HCT116 (cell line): ENCODE data around the gene PDE8A. TPM values are rescaled to one million over a fixed set of nuclear protein-coding genes. Genes with fewer than 3 reads are reported as not detected.

ENCODE experiments used
- ATAC-seq: fragments of 200-7000 bp; cut with Tn5 transposase; 2 replicates; pipeline ENCODE4 v1.9.1; 2020; ENCODE audit warnings: mild to moderate bottlenecking, moderate library complexity
- BruUV-seq: library from RNA; stranded (reverse); fragments of 400-500 nt; replicated peaks from 2 replicates; lab custom pipeline; 2021; lab: Mats Ljungman, UMichigan
- CTCF ChIA-PET: fragments of 300-600 bp; sonication (Branson Sonifier 250); formaldehyde crosslinking; loops from one replicate; lab custom pipeline; 2021; ENCODE audit warnings: antibody characterized with exemption; lab: Charles Lee
- POLR2A ChIA-PET: fragments of 300-600, 350-600 bp; sonication (Branson Sonifier 250); formaldehyde crosslinking; loops from one replicate; lab custom pipeline; 2021; ENCODE audit warnings: antibody characterized with exemption; lab: Charles Lee
- RAD21 ChIA-PET, 2 experiments: fragments of 300-600 bp; sonication (Branson Sonifier 250); formaldehyde crosslinking; loops; one replicate each; lab custom pipeline; 2023; ENCODE audit warnings: low total read pairs in 2 of 2; ENCODE audit not compliant: uncharacterized antibody in 2 of 2, unreplicated experiment in 2 of 2, low non-redundant PET in 1 of 2; lab: Charles Lee
- DNase-seq: peaks from one replicate; pipeline ENCODE4 v3.0.0-alpha.2; 2010; ENCODE audit warnings: low read depth, low spot score
- H2AFZ ChIP-seq: fragments of 200-600 bp; shearing (Covaris generic), sonication (generic); 2 replicates; pipeline ENCODE4 v1.6.1; 2017; ENCODE audit warnings: low read depth, mixed run types, mixed read lengths, antibody characterized with exemption, low read length; ENCODE audit not compliant: poor library complexity, severe bottlenecking
- H3K27ac ChIP-seq: 2 replicates; pipeline ENCODE4 v1.5.1; 2012; ENCODE audit warnings: low read depth, low read length
- H3K27me3 ChIP-seq: fragments of 200-600 bp; sonication (generic); 2 replicates; pipeline ENCODE4 v1.6.1; 2016; ENCODE audit warnings: mixed run types, low read length, mixed read lengths; ENCODE audit not compliant: insufficient read depth
- H3K36me3 ChIP-seq, 2 experiments: fragments of 200-500 bp in 1 of 2; fragments of 200-600 bp in 1 of 2; sonication (Bioruptor generic) in 1 of 2; sonication (generic) in 1 of 2; 2 replicates each; pipeline versions ENCODE4 v1.5.1 to v1.6.1; 2014 to 2016; ENCODE audit warnings: low read length in 2 of 2, inconsistent platforms in 1 of 2, mixed read lengths in 1 of 2, mixed run types in 1 of 2; ENCODE audit not compliant: insufficient read depth in 2 of 2, control insufficient read depth in 1 of 2
- H3K4me1 ChIP-seq, 2 experiments: fragments of 200-600 bp in 1 of 2; sonication (generic) in 1 of 2; 2 replicates each; pipeline versions ENCODE4 v1.5.1 to v1.6.1; 2012 to 2017; ENCODE audit warnings: low read length in 2 of 2, inconsistent platforms in 1 of 2, mild to moderate bottlenecking in 1 of 2, mixed read lengths in 1 of 2, mixed run types in 1 of 2, moderate library complexity in 1 of 2; ENCODE audit not compliant: insufficient read depth in 2 of 2, control insufficient read depth in 1 of 2
- H3K4me2 ChIP-seq: fragments of 200-600 bp; sonication (generic); 2 replicates; pipeline ENCODE4 v1.6.1; 2017; ENCODE audit warnings: mixed run types, low read length, mixed read lengths
- H3K4me3 ChIP-seq, 2 experiments: fragments of 200-600 bp in 1 of 2; sonication (generic) in 1 of 2; replicated peaks in 1 of 2; 2 replicates each; pipeline ENCODE4 v1.5.1; 2011 to 2016; ENCODE audit warnings: low read length in 2 of 2, control low read depth in 1 of 2, low read depth in 1 of 2, mild to moderate bottlenecking in 1 of 2, mixed read lengths in 1 of 2, mixed run types in 1 of 2
- H3K79me2 ChIP-seq: fragments of 200-600 bp; sonication (generic); 2 replicates; pipeline ENCODE4 v1.6.1; 2017; ENCODE audit warnings: mild to moderate bottlenecking, mixed run types, low read length, moderate library complexity, mixed read lengths; ENCODE audit not compliant: insufficient read depth
- H3K9ac ChIP-seq: fragments of 200-600 bp; sonication (generic); 2 replicates; pipeline ENCODE4 v1.6.1; 2016; ENCODE audit warnings: low read length, mixed read lengths
- H3K9me2 ChIP-seq: fragments of 200-600 bp; sonication (generic), shearing (Covaris generic); 2 replicates; pipeline ENCODE4 v1.6.1; 2017; ENCODE audit warnings: mixed run types, mild to moderate bottlenecking, moderate library complexity; ENCODE audit not compliant: insufficient read depth
- H3K9me3 ChIP-seq, 2 experiments: fragments of 200-500 bp in 1 of 2; fragments of 200-600 bp in 1 of 2; sonication (Bioruptor generic) in 1 of 2; sonication (generic) in 1 of 2; 2 replicates each; pipeline ENCODE4 v1.6.1; 2014 to 2017; ENCODE audit warnings: low read length in 2 of 2, mixed read lengths in 2 of 2, inconsistent platforms in 1 of 2, low read depth in 1 of 2, mild to moderate bottlenecking in 1 of 2, mixed run types in 1 of 2, moderate library complexity in 1 of 2; ENCODE audit not compliant: control insufficient read depth in 1 of 2, insufficient read depth in 1 of 2
- H4K20me1 ChIP-seq: fragments of 200-600 bp; sonication (generic), shearing (Covaris generic); 2 replicates; pipeline ENCODE4 v1.6.1; 2017; ENCODE audit warnings: mixed run types, mild to moderate bottlenecking, moderate library complexity; ENCODE audit not compliant: insufficient read depth
- ATF3 ChIP-seq: IDR thresholded peaks from 2 replicates; pipeline ENCODE4 v1.6.1; 2012
- CEBPB ChIP-seq: IDR thresholded peaks from 2 replicates; pipeline ENCODE4 v1.6.1; 2012; ENCODE audit warnings: low read depth
- EGR1 ChIP-seq: IDR thresholded peaks from 2 replicates; pipeline ENCODE4 v1.6.1; 2012; ENCODE audit warnings: low read depth
- ELF1 ChIP-seq: IDR thresholded peaks from 2 replicates; pipeline ENCODE4 v1.6.1; 2012; ENCODE audit warnings: low read depth, borderline replicate concordance
- EZH2phosphoT487 ChIP-seq: fragments of 200-600 bp; IDR thresholded peaks from 2 replicates; pipeline ENCODE4 v1.6.1; 2018; ENCODE audit warnings: antibody characterized with exemption, borderline replicate concordance
- FOSL1 ChIP-seq: IDR thresholded peaks from 2 replicates; pipeline ENCODE4 v1.6.1; 2012; ENCODE audit warnings: low read depth
- JUND ChIP-seq: IDR thresholded peaks from 2 replicates; pipeline ENCODE4 v1.6.1; 2012
- MAX ChIP-seq: IDR thresholded peaks from 2 replicates; pipeline ENCODE4 v1.6.1; 2012
- POLR2AphosphoS5 ChIP-seq: IDR thresholded peaks from 2 replicates; pipeline ENCODE4 v1.6.1; 2011; ENCODE audit warnings: mild to moderate bottlenecking, low read depth, low read length, moderate library complexity
- REST ChIP-seq: IDR thresholded peaks from 2 replicates; pipeline ENCODE4 v1.6.1; 2012; ENCODE audit warnings: low read depth
- SIN3A ChIP-seq: IDR thresholded peaks from 2 replicates; pipeline ENCODE4 v1.6.1; 2012; ENCODE audit warnings: low read depth
- SP1 ChIP-seq: IDR thresholded peaks from 2 replicates; pipeline ENCODE4 v1.6.1; 2012; ENCODE audit warnings: low read depth
- SRF ChIP-seq: IDR thresholded peaks from 2 replicates; pipeline ENCODE4 v1.6.1; 2012; ENCODE audit warnings: low read depth
- TCF7L2 ChIP-seq: IDR thresholded peaks from 2 replicates; pipeline ENCODE4 v1.7.0; 2011; ENCODE audit warnings: borderline replicate concordance, inconsistent platforms; ENCODE audit not compliant: insufficient read depth, insufficient read length; ENCODE audit errors: extremely low read depth
- YY1 ChIP-seq: IDR thresholded peaks from 2 replicates; pipeline ENCODE4 v1.6.1; 2011; ENCODE audit warnings: low read length, low read depth, moderate library complexity, mild to moderate bottlenecking; ENCODE audit not compliant: insufficient replicate concordance; ENCODE audit errors: extremely low read depth
- ZBTB33 ChIP-seq: IDR thresholded peaks from 2 replicates; pipeline ENCODE4 v1.6.1; 2011; ENCODE audit warnings: mild to moderate bottlenecking, low read length, moderate library complexity; ENCODE audit not compliant: insufficient replicate concordance; ENCODE audit errors: extremely low read depth
- ZFX ChIP-seq: fragments of 450-650 bp; IDR thresholded peaks from 2 replicates; pipeline ENCODE4 v1.6.1; 2017
- ZNF274 ChIP-seq: fragments of 200-500 bp; sonication (Bioruptor generic); IDR thresholded peaks from 2 replicates; pipeline ENCODE4 v1.6.1; 2014; ENCODE audit warnings: mild to moderate bottlenecking, low read depth, low read length, inconsistent platforms
- intact Hi-C: fragments of 100-400 bp; cut with micrococcal nuclease; formaldehyde crosslinking; loops from 2 replicates; pipeline ENCODE4 v1.10.0; 2022
- total RNA-seq: library from RNA; stranded (reverse); gene quantifications from one replicate; pipeline ENCODE4 v1.2.1, GENCODE V29; 2021; ENCODE audit not compliant: unreplicated experiment
- TF ChIP-seq, protein P1 (sequence below), 3 experiments: fragments of 200-600 bp in 1 of 3; sonication (generic) in 1 of 3; IDR thresholded peaks in 2 of 3; conservative IDR thresholded peaks in 1 of 3; 2 replicates each; pipeline ENCODE4 v1.5.1; 2012 to 2017; ENCODE audit warnings: low read depth in 2 of 3, low read length in 2 of 3, antibody characterized with exemption in 1 of 3, borderline replicate concordance in 1 of 3, control low read depth in 1 of 3, mild to moderate bottlenecking in 1 of 3, mixed read lengths in 1 of 3, mixed run types in 1 of 3, moderate library complexity in 1 of 3; ENCODE audit not compliant: insufficient read depth in 1 of 3

PDE8A gene
- total RNA-seq, 1 experiment from 2014 or later, result 37.8 TPM

- no peaks in the 10 kb centered on the region for H3K9me3 ChIP-seq
- ATAC-seq (no peak), DNase-seq (no peak)
- H4K20me1 ChIP-seq, result no peaks in the 10 kb centered on the region
- no peak overlapping the region for H2AFZ ChIP-seq
- no peaks in the 10 kb centered on the region for H3K79me2 ChIP-seq
- no peak overlapping the region for H3K9ac ChIP-seq
- no peak overlapping the region for H3K27ac ChIP-seq
- TF ChIP-seq REST (no peak), POLR2AphosphoS5 (no peak), SIN3A (no peak), SP1 (no peak), MAX (no peak), JUND (no peak), ATF3 (no peak), ELF1 (no peak), ZFX (no peak), ZNF274 (no peak), YY1 (no peak), SRF (no peak), ZBTB33 (no peak), CEBPB (no peak), TCF7L2 (no peak), FOSL1 (no peak), EGR1 (no peak), EZH2phosphoT487 (no peak)
- TF ChIP-seq, protein P1, sequence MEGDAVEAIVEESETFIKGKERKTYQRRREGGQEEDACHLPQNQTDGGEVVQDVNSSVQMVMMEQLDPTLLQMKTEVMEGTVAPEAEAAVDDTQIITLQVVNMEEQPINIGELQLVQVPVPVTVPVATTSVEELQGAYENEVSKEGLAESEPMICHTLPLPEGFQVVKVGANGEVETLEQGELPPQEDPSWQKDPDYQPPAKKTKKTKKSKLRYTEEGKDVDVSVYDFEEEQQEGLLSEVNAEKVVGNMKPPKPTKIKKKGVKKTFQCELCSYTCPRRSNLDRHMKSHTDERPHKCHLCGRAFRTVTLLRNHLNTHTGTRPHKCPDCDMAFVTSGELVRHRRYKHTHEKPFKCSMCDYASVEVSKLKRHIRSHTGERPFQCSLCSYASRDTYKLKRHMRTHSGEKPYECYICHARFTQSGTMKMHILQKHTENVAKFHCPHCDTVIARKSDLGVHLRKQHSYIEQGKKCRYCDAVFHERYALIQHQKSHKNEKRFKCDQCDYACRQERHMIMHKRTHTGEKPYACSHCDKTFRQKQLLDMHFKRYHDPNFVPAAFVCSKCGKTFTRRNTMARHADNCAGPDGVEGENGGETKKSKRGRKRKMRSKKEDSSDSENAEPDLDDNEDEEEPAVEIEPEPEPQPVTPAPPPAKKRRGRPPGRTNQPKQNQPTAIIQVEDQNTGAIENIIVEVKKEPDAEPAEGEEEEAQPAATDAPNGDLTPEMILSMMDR (IDR thresholded peaks at IDR 0.05 in 2 of 3, conservative IDR thresholded peaks at IDR 0.05 in 1 of 3; ENCODE audit: borderline replicate concordance in 1 of 3, insufficient read depth in 1 of 3, low read depth in 2 of 3, low read length in 2 of 3), result no peak
- ChIA-PET CTCF (no interaction called here), RAD21 (no interaction called here), POLR2A (no interaction called here)
- intact Hi-C loops, result no loop called here
- H3K4me3 ChIP-seq, result no peak overlapping the region
- H3K36me3 ChIP-seq, result no peaks in the 10 kb centered on the region
- H3K27me3 ChIP-seq, result no peaks in the 10 kb centered on the region
- BruUV-seq, result no TSS peak
- no peaks in the 10 kb centered on the region for H3K4me1 ChIP-seq
- H3K4me2 ChIP-seq, result no peak overlapping the region
- no peaks in the 10 kb centered on the region for H3K9me2 ChIP-seq
Measured at GRCh38 chr15:84961707-84962106, 19.9 kb upstream of the PDE8A start.
